Upper lobe of right lung (tissue), 1 donor: ENCODE measurements around the gene C6orf136. TPM values are rescaled to one million over a fixed set of nuclear protein-coding genes. Genes with fewer than 3 reads are reported as not detected.
"Not testable (repeated sequence)": the region's sequence is repeated elsewhere in the genome, so short reads cannot be mapped to it uniquely, and the experiment has no call there.

Experiments used
- ATAC-seq: fragments of 200-7000 bp; cut with Tn5 transposase; one replicate; pipeline ENCODE4 v1.9.1; 2020; ENCODE audit warnings: mild to moderate bottlenecking, moderate library complexity
- DNase-seq: peaks from one replicate; pipeline ENCODE4 v3.0.0-alpha.2; 2020
- H3K27ac ChIP-seq: fragments of 200-600 bp; one replicate; pipeline ENCODE4 v1.8.0; 2022
- H3K27me3 ChIP-seq: fragments of 200-600 bp; one replicate; pipeline ENCODE4 v1.8.0; 2022; ENCODE audit warnings: mild to moderate bottlenecking
- H3K36me3 ChIP-seq: fragments of 200-600 bp; one replicate; pipeline ENCODE4 v1.8.0; 2022
- H3K4me1 ChIP-seq: fragments of 200-600 bp; one replicate; pipeline ENCODE4 v1.8.0; 2022
- H3K4me3 ChIP-seq: fragments of 200-600 bp; one replicate; pipeline ENCODE4 v1.8.0; 2022; ENCODE audit warnings: mild to moderate bottlenecking
- H3K9me3 ChIP-seq: fragments of 200-600 bp; one replicate; pipeline ENCODE4 v1.8.0; 2022
- intact Hi-C: fragments of 100-400 bp; cut with DNase I; formaldehyde crosslinking; loops from one replicate; pipeline ENCODE4 v1.11.0; 2022
- total RNA-seq: library from RNA; stranded (reverse); fragmentation: NEBNext Ultra II Directional; extraction: Animal tissue kit (Norgen Biotek cat#: 25700); gene quantifications from one replicate; pipeline ENCODE4 v1.2.1, GENCODE V29; 2021
- TF ChIP-seq, protein P1 (sequence below): fragments of 200-600 bp; IDR thresholded peaks from one replicate; pipeline ENCODE4 v1.8.0; 2022; ENCODE audit warnings: antibody characterized with exemption
- donor health status: DM: no; HTN: yes; CAD: no; lungs with severe emphysema.

C6orf136 gene
- total RNA-seq, 1 donor from 2014 or later: 22.8 TPM

DNA sequence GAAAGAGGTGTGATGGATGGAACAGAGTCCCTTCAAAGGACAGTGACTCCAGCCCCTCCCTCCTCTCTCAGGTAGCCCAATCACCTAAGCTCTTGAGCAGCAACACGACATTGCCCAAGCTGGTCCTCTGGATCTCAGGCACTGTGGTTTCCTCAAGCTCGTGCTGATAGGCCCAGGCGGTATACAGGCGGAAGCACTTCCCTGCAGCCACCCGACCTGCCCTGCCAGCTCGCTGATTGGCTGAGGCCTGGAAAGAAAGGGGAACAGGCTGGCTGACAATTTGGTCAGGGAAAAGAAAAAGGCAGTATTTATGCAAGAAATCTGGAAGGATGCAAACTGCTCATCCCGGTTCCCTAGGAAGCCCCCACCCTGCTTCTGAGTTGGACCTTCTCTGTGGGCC is 9.6 kb downstream of the C6orf136 start:
- intact Hi-C loops: no loop called here
- ATAC-seq (peak; percentile 78), DNase-seq (peak; percentile 69)
- Histone ChIP-seq H3K9me3 (no peaks in the 10 kb centered on the region), H3K27me3 (no peaks in the 10 kb centered on the region), H3K27ac (no peak overlapping the region), H3K4me1 (no peaks in the 10 kb centered on the region), H3K4me3 (no peak overlapping the region), H3K36me3 (peaks cover 100% of the 10 kb centered on the region)
- TF ChIP-seq, protein P1, sequence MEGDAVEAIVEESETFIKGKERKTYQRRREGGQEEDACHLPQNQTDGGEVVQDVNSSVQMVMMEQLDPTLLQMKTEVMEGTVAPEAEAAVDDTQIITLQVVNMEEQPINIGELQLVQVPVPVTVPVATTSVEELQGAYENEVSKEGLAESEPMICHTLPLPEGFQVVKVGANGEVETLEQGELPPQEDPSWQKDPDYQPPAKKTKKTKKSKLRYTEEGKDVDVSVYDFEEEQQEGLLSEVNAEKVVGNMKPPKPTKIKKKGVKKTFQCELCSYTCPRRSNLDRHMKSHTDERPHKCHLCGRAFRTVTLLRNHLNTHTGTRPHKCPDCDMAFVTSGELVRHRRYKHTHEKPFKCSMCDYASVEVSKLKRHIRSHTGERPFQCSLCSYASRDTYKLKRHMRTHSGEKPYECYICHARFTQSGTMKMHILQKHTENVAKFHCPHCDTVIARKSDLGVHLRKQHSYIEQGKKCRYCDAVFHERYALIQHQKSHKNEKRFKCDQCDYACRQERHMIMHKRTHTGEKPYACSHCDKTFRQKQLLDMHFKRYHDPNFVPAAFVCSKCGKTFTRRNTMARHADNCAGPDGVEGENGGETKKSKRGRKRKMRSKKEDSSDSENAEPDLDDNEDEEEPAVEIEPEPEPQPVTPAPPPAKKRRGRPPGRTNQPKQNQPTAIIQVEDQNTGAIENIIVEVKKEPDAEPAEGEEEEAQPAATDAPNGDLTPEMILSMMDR: no peak

DNA sequence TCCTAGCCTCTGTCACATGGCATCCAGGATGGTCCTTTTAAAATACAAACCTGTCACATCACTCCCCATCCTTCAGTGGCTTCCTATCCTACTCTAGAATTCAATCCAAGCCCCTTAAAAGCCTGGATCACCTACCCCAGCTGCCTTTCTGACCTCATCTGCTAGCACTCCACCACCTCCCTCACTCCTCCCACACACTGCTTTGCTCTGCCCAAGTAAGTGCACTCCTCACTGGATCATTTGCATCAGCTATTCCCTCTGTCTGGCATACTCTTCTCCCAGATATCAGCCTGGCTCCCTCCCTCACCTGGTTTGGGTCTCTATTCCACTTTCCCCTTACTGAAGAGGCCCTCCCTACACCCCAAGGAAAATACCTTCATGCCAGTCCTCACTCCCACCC is 10.5 kb downstream of the C6orf136 start:
- Histone ChIP-seq H3K9me3 (no peaks in the 10 kb centered on the region), H3K36me3 (peaks cover 100% of the 10 kb centered on the region), H3K27ac (no peak overlapping the region), H3K27me3 (no peaks in the 10 kb centered on the region), H3K4me3 (no peak overlapping the region), H3K4me1 (no peaks in the 10 kb centered on the region)
- ATAC-seq (no peak), DNase-seq (no peak)
- TF ChIP-seq, protein P1: no peak
- intact Hi-C loops: no loop called here

DNA sequence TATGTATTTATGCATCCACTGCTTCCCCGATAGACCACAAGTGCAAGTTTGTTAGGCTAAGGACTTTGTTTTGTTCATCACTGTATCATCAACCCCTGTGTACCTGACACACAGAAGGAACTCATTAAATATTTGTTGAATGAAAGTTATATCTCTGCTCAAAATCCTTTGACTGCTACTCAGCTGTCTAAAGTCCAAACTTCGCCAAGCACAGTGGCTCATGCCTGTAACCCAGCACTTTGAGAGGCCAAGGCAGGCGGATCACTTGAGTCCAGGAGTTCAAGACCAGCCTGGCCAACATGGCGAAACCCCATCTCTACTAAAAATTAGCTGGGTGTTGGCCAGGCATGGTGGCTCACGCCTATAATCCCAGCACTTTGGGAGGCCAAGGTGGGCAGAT is 11.0 kb downstream of the C6orf136 start:
- H3K36me3 ChIP-seq: peaks cover 100% of the 10 kb centered on the region
- H3K4me1 ChIP-seq, DNase-seq, intact Hi-C loops, H3K27ac ChIP-seq, H3K27me3 ChIP-seq, H3K4me3 ChIP-seq, H3K9me3 ChIP-seq, ATAC-seq: not testable (repeated sequence)

DNA sequence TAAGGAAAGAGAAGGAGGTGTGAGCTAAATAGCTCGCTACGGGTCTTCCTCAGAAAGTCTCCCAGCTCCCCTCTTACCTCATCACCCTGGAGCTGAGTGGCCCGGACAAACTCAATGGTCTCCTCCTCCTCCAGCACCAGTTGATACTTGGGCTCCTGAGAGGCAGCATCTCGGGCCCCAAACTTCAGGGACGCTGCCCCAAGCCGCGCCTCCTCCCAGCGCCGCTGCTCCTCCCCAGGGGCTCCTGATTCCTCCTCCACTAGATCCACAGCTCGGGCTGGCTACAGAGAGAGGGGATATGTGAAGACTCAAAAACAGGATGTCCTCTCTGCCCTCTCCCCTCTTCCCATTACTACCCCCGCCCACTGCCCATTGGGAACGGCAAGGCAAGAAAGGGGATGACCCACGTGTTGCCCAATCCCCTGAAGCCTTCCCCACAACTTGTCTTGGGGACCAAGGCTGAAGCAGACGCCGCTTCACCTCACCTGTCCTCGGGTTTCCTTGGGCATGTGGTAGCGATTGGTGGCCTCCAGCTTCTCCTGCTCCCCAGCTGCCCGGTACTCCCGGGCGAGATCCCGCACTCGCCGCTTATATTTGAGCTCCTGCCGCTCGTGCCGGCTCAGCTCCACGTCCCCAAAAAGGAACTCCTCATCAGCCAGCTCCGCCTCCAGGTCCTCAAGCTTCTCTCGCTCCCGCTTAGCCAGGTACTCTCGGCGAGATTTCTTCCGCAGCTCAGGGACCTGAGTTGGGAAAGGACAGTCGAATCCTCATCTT is 18.2 kb downstream of the C6orf136 start:
- no peak for ATAC-seq
- H3K4me1 ChIP-seq: no peaks in the 10 kb centered on the region
- H3K36me3 ChIP-seq: peaks cover 100% of the 10 kb centered on the region
- no peaks in the 10 kb centered on the region for H3K9me3 ChIP-seq
- no peak for DNase-seq
- H3K4me3 ChIP-seq: no peak overlapping the region
- no peak overlapping the region for H3K27ac ChIP-seq
- TF ChIP-seq, protein P1: no peak
- no peaks in the 10 kb centered on the region for H3K27me3 ChIP-seq
- intact Hi-C loops: no loop called here

DNA sequence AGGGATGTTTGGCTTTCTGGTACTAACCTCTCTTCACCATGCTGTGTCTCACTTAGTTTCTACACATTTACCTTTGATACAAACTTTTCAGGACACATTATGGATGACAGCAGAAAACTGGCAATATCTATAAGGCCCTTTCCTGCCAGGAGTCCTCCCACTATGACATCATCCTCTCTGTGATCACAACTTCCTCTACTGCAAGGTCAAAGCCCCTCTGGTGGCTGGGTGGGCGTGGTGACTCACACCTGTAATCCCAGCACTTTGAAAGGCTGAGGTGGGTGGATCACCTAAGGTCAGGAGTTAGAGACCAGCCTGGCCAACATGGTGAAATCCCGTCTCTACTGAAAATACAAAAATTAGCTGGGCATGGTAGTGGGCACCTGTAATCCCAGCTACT is 19.4 kb downstream of the C6orf136 start:
- H3K4me3 ChIP-seq, ATAC-seq, intact Hi-C loops, H3K27ac ChIP-seq, DNase-seq, H3K4me1 ChIP-seq, H3K9me3 ChIP-seq, H3K27me3 ChIP-seq: not testable (repeated sequence)
- H3K36me3 ChIP-seq: peaks cover 96% of the 10 kb centered on the region

DNA sequence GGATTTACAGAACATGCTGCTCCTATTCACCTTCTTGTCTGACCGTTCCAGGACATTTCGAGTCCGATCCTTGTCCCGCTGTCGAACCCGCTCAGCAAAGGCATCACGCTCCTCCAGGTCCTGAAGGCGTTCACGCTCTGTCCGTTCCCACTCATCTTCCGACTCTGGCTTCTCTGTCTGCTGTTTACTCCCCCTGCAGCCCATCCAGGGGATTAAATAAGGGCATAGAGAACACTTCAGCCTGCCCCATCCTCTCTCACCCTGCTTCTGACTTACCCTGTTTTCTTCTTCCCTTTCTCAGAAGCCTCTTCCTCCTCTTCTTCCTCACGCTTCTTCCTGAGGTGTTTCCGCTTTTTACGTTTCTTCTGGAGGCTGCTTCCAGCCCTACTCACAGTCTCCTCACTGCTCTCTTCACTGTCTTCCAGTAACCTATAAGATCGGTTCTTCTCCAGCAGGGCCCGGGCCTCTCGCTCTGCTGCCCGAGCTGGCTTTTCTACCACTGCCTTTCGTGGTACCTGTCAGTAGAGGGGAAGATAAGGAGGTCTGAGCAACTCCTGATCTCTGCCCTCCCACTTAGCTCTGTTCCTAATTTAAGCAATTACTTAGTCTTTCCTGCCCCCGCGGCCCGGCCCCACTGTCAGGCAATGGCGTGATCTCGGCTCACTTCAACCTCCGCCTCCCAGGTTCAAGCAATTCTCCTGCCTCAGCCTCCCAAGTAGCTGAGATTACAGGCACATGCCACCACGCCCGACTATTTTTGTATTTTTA is 24.0 kb downstream of the C6orf136 start:
- Histone ChIP-seq H3K4me3 (no peak overlapping the region), H3K4me1 (peaks cover 16% of the 10 kb centered on the region), H3K27me3 (no peaks in the 10 kb centered on the region), H3K9me3 (no peaks in the 10 kb centered on the region), H3K36me3 (peaks cover 53% of the 10 kb centered on the region), H3K27ac (no peak overlapping the region)
- intact Hi-C loops: no loop called here
- DNase-seq: no peak
- TF ChIP-seq, protein P1: peak; percentile 9
- ATAC-seq: no peak
